Karpas-422 (cell line): ENCODE data around the gene TPRG1. TPM values are rescaled to one million over a fixed set of nuclear protein-coding genes. Genes with fewer than 3 reads are reported as not detected.

Source experiments
- DNase-seq: peaks from one replicate; pipeline ENCODE4 v3.0.0-alpha.2; 2015
- H2AFZ ChIP-seq: fragments of 200-600 bp; sonication (generic); 2 replicates; pipeline ENCODE4 v1.6.1; 2014; ENCODE audit warnings: antibody characterized with exemption, low read length, mixed read lengths
- H3K27ac ChIP-seq: fragments of 200-600 bp; sonication (generic); 2 replicates; pipeline ENCODE4 v1.5.1; 2014; ENCODE audit warnings: mild to moderate bottlenecking, low read length, moderate library complexity
- H3K27me3 ChIP-seq: fragments of 200-600 bp; sonication (generic); 2 replicates; pipeline ENCODE4 v1.6.1; 2014; ENCODE audit warnings: low read length, mixed read lengths
- H3K36me3 ChIP-seq: fragments of 200-600 bp; sonication (generic); 2 replicates; pipeline ENCODE4 v1.6.1; 2014; ENCODE audit warnings: low read length, mixed read lengths; ENCODE audit not compliant: insufficient read depth
- H3K4me1 ChIP-seq: fragments of 200-600 bp; sonication (generic); 2 replicates; pipeline ENCODE4 v1.6.1; 2014; ENCODE audit warnings: mild to moderate bottlenecking, low read length, mixed read lengths
- H3K4me2 ChIP-seq: fragments of 200-600 bp; sonication (generic); 2 replicates; pipeline ENCODE4 v1.6.1; 2014; ENCODE audit warnings: low read length, low read depth, mild to moderate bottlenecking; ENCODE audit not compliant: poor library complexity, severe bottlenecking
- H3K4me3 ChIP-seq: fragments of 200-600 bp; sonication (generic); 2 replicates; pipeline ENCODE4 v1.5.1; 2014; ENCODE audit warnings: mild to moderate bottlenecking, antibody characterized with exemption, low read length, mixed read lengths
- H3K79me2 ChIP-seq: fragments of 200-600 bp; sonication (generic); 2 replicates; pipeline ENCODE4 v1.6.1; 2014; ENCODE audit warnings: mild to moderate bottlenecking, low read length, mixed read lengths
- H3K9ac ChIP-seq: fragments of 200-600 bp; sonication (generic); 2 replicates; pipeline ENCODE4 v1.6.0; 2014; ENCODE audit warnings: low read length
- H3K9me2 ChIP-seq: fragments of 200-600 bp; sonication (generic), shearing (Covaris generic); replicated peaks from 2 replicates; pipeline ENCODE4 v1.6.0; 2014; ENCODE audit warnings: mild to moderate bottlenecking, low read length, moderate library complexity; ENCODE audit not compliant: insufficient read depth
- H3K9me3 ChIP-seq: fragments of 300-700, 200-600 bp; sonication (generic); 2 replicates; pipeline ENCODE4 v1.6.1; 2014; ENCODE audit warnings: low read length, mixed read lengths
- H4K20me1 ChIP-seq: fragments of 200-600 bp; sonication (generic); 2 replicates; pipeline ENCODE4 v1.6.1; 2014; ENCODE audit warnings: mild to moderate bottlenecking, antibody characterized with exemption, low read length, low read depth; ENCODE audit not compliant: insufficient read depth
- total RNA-seq: library from RNA; depleted of rRNA; stranded (reverse); fragments of >200 nt; shearing (Covaris generic); gene quantifications from 2 replicates; pipeline ENCODE4 v1.2.3, GENCODE V29; 2014; ENCODE audit warnings: low replicate concordance

Gene TPRG1
- total RNA-seq, 1 experiment from 2014 or later, result not detected

DNA sequence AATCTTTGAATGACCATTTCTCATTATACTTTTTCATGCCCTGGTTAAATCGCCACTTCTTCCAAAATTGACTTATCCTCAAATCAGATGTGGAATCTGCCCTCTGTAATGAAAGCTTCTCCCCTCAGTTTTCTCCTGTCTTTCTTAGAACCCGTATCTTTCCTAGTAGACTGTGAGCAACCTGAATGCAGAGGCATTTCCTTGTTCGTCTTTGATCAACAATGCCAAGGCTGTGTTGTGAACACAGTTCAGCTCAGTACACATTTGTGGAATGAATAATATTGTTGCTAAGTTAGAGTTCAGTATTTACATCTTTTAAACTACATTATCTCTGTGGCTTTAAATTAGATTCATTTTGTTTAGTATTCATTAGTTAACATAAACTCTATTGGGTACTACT lies 123.3 kb downstream of the TPRG1 start:
- Histone ChIP-seq H3K36me3 (no peaks in the 10 kb centered on the region), H3K27ac (no peak overlapping the region), H3K4me3 (no peak overlapping the region), H3K27me3 (no peaks in the 10 kb centered on the region), H3K9me3 (no peaks in the 10 kb centered on the region), H3K79me2 (no peaks in the 10 kb centered on the region), H3K9ac (no peak overlapping the region), H3K4me1 (no peaks in the 10 kb centered on the region), H2AFZ (no peak overlapping the region), H3K4me2 (no peak overlapping the region), H3K9me2 (no peaks in the 10 kb centered on the region), H4K20me1 (no peaks in the 10 kb centered on the region)
- DNase-seq, result no peak

GRCh38 chr3:189297932-189298331 lies 126.2 kb downstream of the TPRG1 start:
- H4K20me1 ChIP-seq, result no peaks in the 10 kb centered on the region
- H3K36me3 ChIP-seq, result no peaks in the 10 kb centered on the region
- H3K9me2 ChIP-seq, result no peaks in the 10 kb centered on the region
- DNase-seq, result no peak
- H3K4me2 ChIP-seq, result no peak overlapping the region
- no peaks in the 10 kb centered on the region for H3K9me3 ChIP-seq
- no peak overlapping the region for H2AFZ ChIP-seq
- H3K4me3 ChIP-seq, result no peak overlapping the region
- no peak overlapping the region for H3K9ac ChIP-seq
- no peak overlapping the region for H3K27ac ChIP-seq
- no peaks in the 10 kb centered on the region for H3K27me3 ChIP-seq
- no peaks in the 10 kb centered on the region for H3K79me2 ChIP-seq
- H3K4me1 ChIP-seq, result no peaks in the 10 kb centered on the region

- H3K79me2 ChIP-seq, result no peaks in the 10 kb centered on the region
- no peak for DNase-seq
- no peak overlapping the region for H3K4me2 ChIP-seq
- H2AFZ ChIP-seq, result no peak overlapping the region
- no peaks in the 10 kb centered on the region for H3K9me3 ChIP-seq
- H3K4me1 ChIP-seq, result no peaks in the 10 kb centered on the region
- H3K27me3 ChIP-seq, result no peaks in the 10 kb centered on the region
- no peak overlapping the region for H3K9ac ChIP-seq
- H3K4me3 ChIP-seq, result no peak overlapping the region
- no peaks in the 10 kb centered on the region for H3K9me2 ChIP-seq
- H3K27ac ChIP-seq, result no peak overlapping the region
- H4K20me1 ChIP-seq, result no peaks in the 10 kb centered on the region
- no peaks in the 10 kb centered on the region for H3K36me3 ChIP-seq
These were observed 127.0 kb downstream of the TPRG1 start for GRCh38 chr3:189298469-189299375.

- H3K36me3 ChIP-seq, result no peaks in the 10 kb centered on the region
- no peak overlapping the region for H3K9ac ChIP-seq
- no peaks in the 10 kb centered on the region for H3K79me2 ChIP-seq
- no peaks in the 10 kb centered on the region for H3K27me3 ChIP-seq
- no peak for DNase-seq
- no peak overlapping the region for H2AFZ ChIP-seq
- H3K9me2 ChIP-seq, result no peaks in the 10 kb centered on the region
- no peaks in the 10 kb centered on the region for H3K9me3 ChIP-seq
- no peak overlapping the region for H3K4me2 ChIP-seq
- no peak overlapping the region for H3K27ac ChIP-seq
- H3K4me1 ChIP-seq, result no peaks in the 10 kb centered on the region
- H4K20me1 ChIP-seq, result no peaks in the 10 kb centered on the region
- H3K4me3 ChIP-seq, result no peak overlapping the region
These were observed 128.6 kb downstream of the TPRG1 start for GRCh38 chr3:189300345-189300744.

- DNase-seq, result no peak
- no peaks in the 10 kb centered on the region for H3K27me3 ChIP-seq
- no peaks in the 10 kb centered on the region for H4K20me1 ChIP-seq
These were observed 129.7 kb downstream of the TPRG1 start for GRCh38 chr3:189301479-189301878.

GRCh38 chr3:189303584-189303983 lies 131.8 kb downstream of the TPRG1 start:
- Histone ChIP-seq H3K9me3 (no peaks in the 10 kb centered on the region), H3K4me3 (no peak overlapping the region), H2AFZ (no peak overlapping the region), H3K27me3 (no peaks in the 10 kb centered on the region), H3K79me2 (no peaks in the 10 kb centered on the region), H3K4me1 (no peaks in the 10 kb centered on the region), H3K9ac (no peak overlapping the region), H3K27ac (no peak overlapping the region), H4K20me1 (no peaks in the 10 kb centered on the region), H3K9me2 (no peaks in the 10 kb centered on the region), H3K36me3 (no peaks in the 10 kb centered on the region), H3K4me2 (no peak overlapping the region)
- DNase-seq, result no peak

More at GRCh38 chr3:189301479-189301878, 129.7 kb downstream of the TPRG1 start:
- H3K9ac ChIP-seq, result no peak overlapping the region
- H2AFZ ChIP-seq, result no peak overlapping the region
- no peaks in the 10 kb centered on the region for H3K79me2 ChIP-seq
- H3K4me1 ChIP-seq, result no peaks in the 10 kb centered on the region
- H3K36me3 ChIP-seq, result no peaks in the 10 kb centered on the region
- H3K9me2 ChIP-seq, result no peaks in the 10 kb centered on the region
- H3K27ac ChIP-seq, result no peak overlapping the region
- H3K4me3 ChIP-seq, result no peak overlapping the region
- H3K4me2 ChIP-seq, result no peak overlapping the region
- H3K9me3 ChIP-seq, result no peaks in the 10 kb centered on the region

- Histone ChIP-seq H3K4me1 (no peaks in the 10 kb centered on the region), H3K27ac (no peak overlapping the region), H2AFZ (no peak overlapping the region), H3K9me2 (no peaks in the 10 kb centered on the region), H3K27me3 (no peaks in the 10 kb centered on the region), H3K4me2 (no peak overlapping the region), H3K79me2 (no peaks in the 10 kb centered on the region), H4K20me1 (no peaks in the 10 kb centered on the region), H3K9me3 (no peaks in the 10 kb centered on the region), H3K4me3 (no peak overlapping the region), H3K9ac (no peak overlapping the region), H3K36me3 (no peaks in the 10 kb centered on the region)
- no peak for DNase-seq
These were observed 132.9 kb downstream of the TPRG1 start for GRCh38 chr3:189304465-189305351.

DNA sequence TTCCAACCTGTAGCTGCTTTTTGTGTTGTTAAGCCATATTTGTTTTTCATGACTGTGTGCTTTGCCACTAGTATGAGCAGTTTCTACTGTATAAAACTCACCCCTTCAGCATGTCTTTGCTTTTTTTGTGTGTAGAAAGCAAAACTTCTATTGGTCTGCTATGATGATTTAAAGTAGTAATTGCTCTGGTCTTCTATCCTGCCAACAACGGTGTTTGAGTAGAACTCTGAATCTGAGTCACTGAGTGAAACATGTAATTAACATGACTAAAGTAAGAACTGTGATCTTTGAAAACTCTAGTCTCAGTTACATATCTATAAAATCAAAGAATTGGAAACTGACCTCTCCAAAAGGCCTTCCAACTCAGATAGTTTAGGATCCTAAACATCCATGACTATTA lies 133.6 kb downstream of the TPRG1 start:
- Histone ChIP-seq H4K20me1 (no peaks in the 10 kb centered on the region), H3K9me2 (no peaks in the 10 kb centered on the region), H3K4me2 (no peak overlapping the region), H3K9ac (no peak overlapping the region), H3K27ac (no peak overlapping the region), H3K4me3 (no peak overlapping the region), H2AFZ (no peak overlapping the region), H3K4me1 (no peaks in the 10 kb centered on the region), H3K9me3 (no peaks in the 10 kb centered on the region), H3K36me3 (no peaks in the 10 kb centered on the region), H3K27me3 (no peaks in the 10 kb centered on the region), H3K79me2 (no peaks in the 10 kb centered on the region)
- no peak for DNase-seq
